GM19351 (cell line): ENCODE measurements around the gene ATXN1.

Experiments
- ATAC-seq: cut with Tn5 transposase; IDR thresholded peaks from one replicate; pipeline ENCODE4 v1.9.1; 2021; ENCODE audit warnings: mild to moderate bottlenecking, moderate library complexity; ENCODE audit not compliant: unreplicated experiment

Gene ATXN1

DNA sequence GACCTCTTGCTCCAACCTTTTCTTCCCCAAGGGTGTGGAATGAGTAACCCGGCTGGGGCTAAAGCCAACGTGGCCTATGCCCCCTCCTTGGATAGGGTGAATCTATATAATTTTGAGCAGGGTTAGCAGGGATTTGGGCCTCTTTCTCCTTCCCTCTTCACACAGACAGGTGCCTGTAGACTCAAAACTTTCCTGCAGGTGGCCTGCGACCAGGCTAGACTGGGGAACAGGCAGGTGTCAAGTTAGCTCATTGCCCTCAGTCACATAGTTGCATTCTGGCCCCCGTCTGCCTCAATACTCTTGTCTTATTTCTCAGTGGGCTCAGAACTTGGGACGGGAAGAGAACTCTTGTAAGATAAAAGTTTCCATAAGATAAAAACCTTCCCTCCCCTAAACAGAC is 243.0 kb downstream of the ATXN1 start:
- no peak for ATAC-seq

DNA sequence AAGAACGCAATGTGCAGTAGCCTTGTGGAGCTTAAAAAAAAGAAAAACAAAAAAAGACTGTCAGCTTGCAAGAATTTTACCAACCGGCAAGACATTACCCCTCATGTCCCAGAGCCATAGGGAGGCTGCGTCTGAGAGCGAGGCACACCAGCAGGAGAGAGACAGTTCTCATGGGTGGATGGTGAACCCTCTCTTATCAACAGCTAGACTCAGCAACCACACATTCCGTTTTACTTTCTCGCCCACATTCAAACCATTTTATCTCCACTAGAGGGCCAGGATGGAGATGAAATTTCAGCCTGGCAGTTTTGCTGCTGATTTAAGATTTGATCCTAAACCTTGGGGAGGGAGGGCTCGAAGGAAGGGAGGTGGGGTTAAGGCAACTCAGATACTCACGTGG is 247.0 kb downstream of the ATXN1 start:
- ATAC-seq, result no peak

DNA sequence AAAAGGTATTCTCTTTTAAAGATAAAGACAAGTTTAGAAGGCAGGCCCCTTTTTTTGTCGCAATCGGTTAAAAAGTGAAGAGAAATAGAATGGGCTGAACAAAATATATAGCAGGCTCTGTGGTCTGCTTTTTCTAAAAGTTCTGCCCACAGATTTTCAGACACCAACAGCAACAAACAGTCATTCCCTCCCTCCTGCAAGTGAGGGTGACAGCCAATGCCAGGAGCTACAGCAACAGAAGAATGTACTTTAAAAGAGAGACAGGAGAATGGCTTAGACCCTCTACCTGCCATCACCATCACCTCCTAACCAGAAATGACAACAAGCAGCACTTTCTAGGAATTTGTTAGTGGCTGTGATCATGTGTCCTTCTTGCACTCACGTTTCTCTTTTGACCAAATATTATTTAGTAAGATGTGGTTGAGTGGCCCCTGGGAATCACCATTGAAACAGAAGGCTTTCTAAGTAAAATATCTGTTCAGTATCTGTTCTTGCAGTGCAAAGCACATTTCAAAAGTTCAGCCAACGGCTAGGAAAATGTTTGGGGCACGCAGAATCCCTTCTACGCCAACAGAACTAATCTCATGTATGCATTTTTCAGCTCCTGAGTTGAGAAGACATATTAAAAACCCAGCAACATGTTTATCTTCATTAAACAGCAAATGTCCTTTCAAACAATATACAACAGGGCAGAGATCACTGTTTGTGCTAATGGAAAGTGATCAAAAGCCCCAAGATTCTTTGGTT is 248.5 kb downstream of the ATXN1 start:
- peak; percentile 20 for ATAC-seq

DNA sequence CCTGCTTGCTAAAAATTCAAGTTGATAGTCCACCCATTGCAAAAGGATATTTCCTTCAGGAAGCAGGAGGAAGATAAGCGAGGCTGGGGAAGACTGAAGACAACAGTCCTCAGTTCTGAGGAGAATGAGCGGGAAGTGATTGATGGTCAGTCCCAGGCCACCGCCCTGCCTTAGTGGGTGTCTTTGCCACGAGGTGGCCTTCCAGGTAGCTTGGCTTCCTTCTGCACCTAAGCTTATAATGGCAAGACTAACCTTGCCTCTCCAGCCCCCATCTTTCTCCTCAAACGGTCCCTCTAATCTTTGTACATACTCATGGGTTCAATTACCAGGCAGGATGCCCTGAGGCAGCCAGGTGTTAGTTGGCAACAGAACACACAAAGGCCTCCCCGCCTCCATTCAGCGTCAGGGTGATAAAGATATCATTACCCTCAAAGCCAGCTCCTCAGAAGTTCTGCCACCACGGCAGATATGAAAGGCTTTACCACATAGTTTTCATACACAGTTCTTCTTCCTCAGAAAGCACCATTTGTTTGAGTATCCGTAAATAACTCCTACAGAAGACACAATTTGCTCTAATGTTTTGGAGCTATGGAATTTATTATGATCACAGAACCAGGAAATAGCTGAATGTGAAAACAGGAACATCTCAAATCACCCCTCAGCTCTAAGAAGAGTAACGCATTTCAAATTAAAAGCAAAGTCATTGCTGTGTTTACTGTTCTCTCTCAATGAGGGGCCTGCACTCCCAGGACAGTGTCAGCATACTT is 249.4 kb downstream of the ATXN1 start:
- peak; percentile 58 for ATAC-seq

- ATAC-seq, result no peak
These were observed 250.1 kb downstream of the ATXN1 start for GRCh38 chr6:16511040-16511660.

DNA sequence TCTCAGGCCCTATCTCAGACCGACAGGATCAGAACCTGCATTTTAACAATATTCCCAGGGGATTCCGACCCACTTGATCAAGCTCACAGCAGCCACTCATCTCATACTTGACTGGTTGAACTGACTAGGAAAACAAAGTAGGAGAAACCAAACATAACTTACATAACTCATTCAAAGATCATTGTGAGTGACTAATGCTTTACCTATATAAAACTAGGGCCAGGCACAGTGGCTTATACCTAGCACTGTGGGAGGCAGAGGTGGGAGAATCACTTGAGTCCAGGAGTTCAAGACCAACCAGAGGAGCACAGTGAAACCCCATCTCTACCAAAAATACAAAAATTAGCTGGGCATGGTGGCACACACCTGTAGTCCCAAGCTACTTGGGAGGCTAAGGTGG is 251.0 kb downstream of the ATXN1 start:
- no peak for ATAC-seq

DNA sequence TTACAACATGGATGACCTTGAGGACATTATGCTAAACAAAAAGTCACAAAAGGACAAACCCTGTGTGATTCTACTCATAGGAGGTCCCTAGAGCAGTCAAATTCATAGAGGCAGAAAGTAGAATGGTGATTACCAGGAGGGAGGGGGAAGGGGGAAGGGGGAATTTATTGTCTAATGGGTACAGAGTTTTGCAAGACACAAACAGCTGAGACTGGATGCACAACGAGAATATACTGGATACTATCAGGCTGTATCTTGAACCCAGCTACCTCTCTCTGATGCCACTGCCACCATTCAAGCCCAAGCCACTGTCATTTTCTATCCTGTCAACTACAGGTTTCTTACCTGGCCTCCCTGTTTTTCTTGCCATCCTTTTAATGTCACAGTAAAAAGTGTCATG is 252.3 kb downstream of the ATXN1 start:
- ATAC-seq, result no peak

DNA sequence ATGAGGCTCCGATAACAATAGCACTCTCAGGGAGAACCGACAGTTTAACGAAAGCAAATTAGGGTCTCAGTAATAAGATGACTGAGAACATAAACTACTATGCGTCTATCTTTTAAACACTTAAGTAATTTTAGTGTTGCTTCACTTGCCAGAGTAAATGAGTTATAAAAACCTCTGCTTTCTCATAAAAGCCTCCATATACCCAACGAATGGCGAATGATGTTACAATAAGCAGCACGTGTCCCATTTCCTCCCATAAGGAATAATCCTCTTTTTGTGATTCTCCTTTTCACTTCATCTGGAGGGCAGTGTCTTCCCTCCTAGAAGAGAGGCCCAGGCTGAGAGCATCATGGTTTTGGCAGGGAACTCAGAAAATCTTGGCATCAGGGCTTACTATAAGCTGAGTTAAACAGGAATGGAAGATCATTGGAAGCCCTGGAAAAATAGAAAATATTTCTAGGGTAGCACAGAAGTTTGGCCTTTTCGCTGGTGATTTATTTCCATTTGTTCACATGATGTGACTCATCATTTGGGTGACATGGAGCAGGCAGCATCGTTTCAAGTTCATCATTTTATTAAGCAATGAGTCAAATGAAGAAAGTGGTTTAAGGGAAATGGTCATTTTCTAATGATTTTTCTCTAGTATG is 255.4 kb downstream of the ATXN1 start:
- peak; percentile 29 for ATAC-seq

DNA sequence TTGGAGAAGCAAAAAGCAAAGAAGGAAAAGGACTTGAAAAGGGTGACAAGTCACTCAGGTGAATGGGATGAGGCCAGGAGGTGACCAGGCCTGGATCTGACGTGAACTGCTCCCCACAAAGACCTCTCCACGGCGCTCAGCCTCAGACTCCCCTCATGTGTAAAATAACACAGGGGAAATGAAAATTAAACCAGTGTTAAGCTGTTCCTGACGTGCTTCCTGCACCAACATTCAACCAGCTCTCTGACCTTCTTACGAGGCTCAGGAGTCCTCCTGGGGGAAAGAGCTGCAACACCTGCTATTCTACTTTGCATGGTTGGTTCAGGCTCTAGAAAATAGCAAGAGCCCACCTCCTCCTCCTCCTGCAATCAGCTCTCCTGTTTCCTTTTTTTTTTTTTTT is 256.7 kb downstream of the ATXN1 start:
- no peak for ATAC-seq

- ATAC-seq, result peak; percentile 62
These were observed 257.3 kb downstream of the ATXN1 start for GRCh38 chr6:16503970-16504415.

DNA sequence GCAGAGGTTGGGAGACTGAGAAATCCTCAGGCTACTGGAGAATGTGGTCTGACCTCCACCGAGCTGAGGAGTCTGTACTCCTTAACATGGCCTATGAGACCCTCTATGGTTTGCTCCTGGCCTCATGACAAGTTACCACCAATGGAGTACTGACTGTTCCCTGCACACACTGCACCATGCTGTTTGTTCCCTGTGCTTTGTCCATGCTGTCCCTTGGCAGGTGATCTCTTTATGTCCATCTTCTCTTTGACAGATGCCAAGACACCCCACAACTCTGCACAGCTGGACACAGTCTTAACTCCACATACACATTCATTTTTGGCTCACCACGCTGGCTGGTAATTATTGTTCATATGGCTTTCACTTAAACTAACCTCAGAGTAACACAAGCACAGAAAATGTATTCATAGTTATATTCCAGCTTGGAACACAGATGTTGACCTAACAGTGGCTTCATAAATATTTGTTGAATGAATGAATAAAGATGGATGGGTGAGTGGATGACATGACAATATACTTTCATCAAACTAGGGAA is 258.0 kb downstream of the ATXN1 start:
- no peak for ATAC-seq

DNA sequence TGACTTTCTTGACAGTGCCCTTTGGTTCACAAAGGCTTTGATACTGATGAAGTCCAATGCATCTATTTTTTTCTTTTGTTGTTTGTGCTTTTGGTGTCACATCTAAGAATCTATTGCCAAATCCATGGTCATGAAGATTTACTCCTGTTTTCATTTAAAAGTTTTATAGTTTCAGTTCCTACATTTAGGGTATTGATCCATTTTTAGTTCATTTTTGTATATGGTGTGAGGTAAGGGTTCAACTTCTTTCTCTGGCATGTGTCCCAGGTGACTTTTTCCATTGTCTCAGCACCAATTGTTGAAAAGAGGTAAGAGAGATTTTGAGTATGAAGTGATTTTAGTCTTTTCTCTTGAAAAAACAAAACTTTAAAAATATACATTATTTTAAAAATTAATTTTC is 262.3 kb downstream of the ATXN1 start:
- ATAC-seq, result no peak

- ATAC-seq, result no peak
These were observed 263.0 kb downstream of the ATXN1 start for GRCh38 chr6:16498237-16498636.

- ATAC-seq, result no peak
These were observed 264.1 kb downstream of the ATXN1 start for GRCh38 chr6:16496991-16497801.

DNA sequence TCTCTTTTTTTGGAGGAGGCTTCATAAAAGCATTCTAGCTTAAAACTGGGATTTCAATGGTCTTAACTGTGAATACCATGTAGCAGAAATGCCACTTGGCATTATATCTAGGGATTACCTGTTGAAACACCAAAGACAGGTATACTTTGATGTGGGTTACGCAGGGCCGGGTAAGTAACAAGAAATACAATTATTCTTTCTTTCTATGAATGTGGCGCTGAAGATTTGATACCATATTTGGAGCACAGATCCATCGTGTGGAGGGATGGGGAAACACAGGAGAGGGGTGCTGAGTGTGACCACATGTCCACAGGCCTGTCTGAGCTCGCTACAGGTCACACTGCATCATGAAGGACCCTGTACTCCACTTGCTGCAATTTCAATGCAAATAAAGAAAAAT is 265.1 kb downstream of the ATXN1 start:
- ATAC-seq, result no peak

GRCh38 chr6:16494793-16495192 is 266.5 kb downstream of the ATXN1 start:
- ATAC-seq, result peak; percentile 79

DNA sequence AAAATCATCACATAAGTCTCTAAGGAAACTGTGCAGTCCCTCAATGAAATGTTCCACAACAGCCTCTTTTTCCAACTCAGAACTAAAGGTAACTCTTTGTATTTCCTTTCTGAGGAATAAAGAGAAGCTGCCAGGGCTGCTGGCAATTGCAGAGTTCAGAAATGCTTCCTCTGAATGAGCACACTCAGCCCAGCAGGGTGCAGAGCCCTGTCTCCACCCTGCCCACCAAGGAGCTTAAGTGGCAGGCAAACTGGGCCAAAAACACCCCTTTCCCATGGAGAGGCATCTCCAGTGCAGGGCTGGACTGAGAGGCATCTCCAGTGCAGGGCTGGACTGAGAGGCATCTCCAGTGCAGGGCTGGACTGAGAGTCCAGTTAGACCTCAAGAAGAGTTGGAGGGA is 267.5 kb downstream of the ATXN1 start:
- no peak for ATAC-seq

DNA sequence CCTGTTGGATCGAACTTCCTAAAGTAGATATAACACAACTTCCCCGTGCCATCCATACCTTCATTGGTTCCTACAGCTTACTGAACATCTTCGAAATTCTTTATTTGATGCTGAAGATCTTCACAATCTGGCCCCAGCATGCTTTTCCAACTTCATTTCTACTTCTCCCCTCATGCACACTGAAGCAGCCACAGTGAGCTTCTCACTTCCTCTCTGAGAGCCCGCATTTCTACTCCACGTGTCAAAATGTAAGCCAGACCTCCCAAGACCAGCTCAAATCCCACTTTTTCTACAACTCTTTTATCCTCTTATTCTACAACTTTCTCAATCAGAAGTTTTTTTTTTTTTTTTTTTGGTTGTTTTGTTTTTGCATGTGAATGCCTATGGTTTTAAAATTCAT is 268.1 kb downstream of the ATXN1 start:
- peak; percentile 53 for ATAC-seq

GRCh38 chr6:16491666-16492313 is 269.5 kb downstream of the ATXN1 start:
- no peak for ATAC-seq

DNA sequence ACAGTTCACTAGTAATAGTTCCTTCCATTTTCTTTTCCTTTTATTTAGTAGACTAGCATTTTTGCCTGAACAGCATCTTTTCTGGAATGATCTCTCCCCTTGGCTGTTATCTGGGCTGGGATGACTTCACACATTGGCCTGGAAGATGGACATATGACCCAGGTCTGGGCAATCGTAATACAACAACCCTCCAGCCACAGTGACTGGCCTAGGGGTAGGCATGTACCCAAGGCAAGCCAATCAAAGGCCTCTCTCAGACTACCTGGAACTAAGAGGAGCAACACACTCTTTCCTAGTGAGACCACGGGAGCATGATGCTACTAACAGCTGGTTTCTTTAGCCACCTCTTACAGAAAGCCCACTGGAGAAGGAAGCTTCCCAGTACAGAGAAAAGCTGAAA is 270.6 kb downstream of the ATXN1 start:
- ATAC-seq, result no peak
